ENCODE results near the gene SNUPN.

Gene SNUPN

GRCh38 chr15:75659928-75660645, 34.6 kb upstream of the SNUPN start:
- Histone ChIP-seq H3F3A (ENCODE audit: insufficient read depth, low read length) (no peaks in the 10 kb centered on the region), H3K9me3 (ENCODE audit: low read length) (no peaks in the 10 kb centered on the region), H3K27me3 (ENCODE audit: insufficient read depth, low read length) (peaks cover 16% of the 10 kb centered on the region; the same call in 1 of the 2 replicates), H3K9ac (ENCODE audit: low read length) (no peak overlapping the region), H3K4me2 (ENCODE audit: low read length) (no peak overlapping the region), H3K4me3 (ENCODE audit: low read depth, low read length, poor library complexity, severe bottlenecking) (no peak overlapping the region), H3K36me3 (ENCODE audit: insufficient read depth, low read length) (no peaks in the 10 kb centered on the region), H3K9me2 (ENCODE audit: low read depth, low read length) (no peaks in the 10 kb centered on the region), H4K20me1 (ENCODE audit: insufficient read depth, low read length) (no peaks in the 10 kb centered on the region), H3K4me1 (ENCODE audit: insufficient read depth, low read length, severe bottlenecking) (no peaks in the 10 kb centered on the region), H2AFZ (ENCODE audit: low read length) (no peak overlapping the region), H3K27ac (ENCODE audit: low read depth, low read length, poor library complexity, severe bottlenecking) (no peak overlapping the region), H3K79me2 (ENCODE audit: insufficient read depth, low read length) (no peaks in the 10 kb centered on the region)
- TF ChIP-seq, protein P1, sequence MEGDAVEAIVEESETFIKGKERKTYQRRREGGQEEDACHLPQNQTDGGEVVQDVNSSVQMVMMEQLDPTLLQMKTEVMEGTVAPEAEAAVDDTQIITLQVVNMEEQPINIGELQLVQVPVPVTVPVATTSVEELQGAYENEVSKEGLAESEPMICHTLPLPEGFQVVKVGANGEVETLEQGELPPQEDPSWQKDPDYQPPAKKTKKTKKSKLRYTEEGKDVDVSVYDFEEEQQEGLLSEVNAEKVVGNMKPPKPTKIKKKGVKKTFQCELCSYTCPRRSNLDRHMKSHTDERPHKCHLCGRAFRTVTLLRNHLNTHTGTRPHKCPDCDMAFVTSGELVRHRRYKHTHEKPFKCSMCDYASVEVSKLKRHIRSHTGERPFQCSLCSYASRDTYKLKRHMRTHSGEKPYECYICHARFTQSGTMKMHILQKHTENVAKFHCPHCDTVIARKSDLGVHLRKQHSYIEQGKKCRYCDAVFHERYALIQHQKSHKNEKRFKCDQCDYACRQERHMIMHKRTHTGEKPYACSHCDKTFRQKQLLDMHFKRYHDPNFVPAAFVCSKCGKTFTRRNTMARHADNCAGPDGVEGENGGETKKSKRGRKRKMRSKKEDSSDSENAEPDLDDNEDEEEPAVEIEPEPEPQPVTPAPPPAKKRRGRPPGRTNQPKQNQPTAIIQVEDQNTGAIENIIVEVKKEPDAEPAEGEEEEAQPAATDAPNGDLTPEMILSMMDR (IDR thresholded peaks at IDR 0.05; ENCODE audit: low read length) = no peak
- TF ChIP-seq EZH2 (IDR thresholded peaks at IDR 0.05; ENCODE audit: borderline replicate concordance, low read length) = no peak

DNA sequence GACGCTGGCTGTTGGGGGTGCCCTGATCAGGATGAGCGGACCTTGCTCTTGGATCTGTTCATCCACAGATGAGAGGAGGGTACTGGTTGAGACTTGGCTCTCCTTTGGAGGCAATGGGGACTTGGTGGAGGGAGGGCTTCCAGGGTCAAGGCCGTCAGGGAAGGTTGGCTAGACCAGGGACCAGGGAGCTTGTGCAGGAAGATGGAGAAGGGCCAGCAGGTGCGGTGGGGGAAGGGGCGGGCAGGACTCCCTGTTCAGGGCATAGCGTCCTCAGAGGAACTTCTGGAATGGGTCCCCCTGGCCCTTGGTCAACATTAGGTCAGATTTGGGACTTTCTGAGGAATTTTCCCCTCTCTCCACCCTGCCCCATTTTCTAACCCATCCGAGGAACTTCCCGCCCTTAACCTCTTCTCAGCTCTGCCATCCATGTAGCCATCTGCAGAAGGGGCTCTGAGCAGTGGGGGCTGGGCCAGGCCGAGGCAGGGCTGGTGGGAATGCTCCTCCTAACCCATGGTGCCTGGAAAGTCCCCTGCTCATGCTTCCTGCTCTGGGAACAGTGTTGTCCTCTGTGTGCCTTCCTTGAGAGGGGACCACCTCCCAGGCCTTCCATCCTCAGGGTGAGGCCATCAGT, 33.7 kb upstream of the SNUPN start:
- no peaks in the 10 kb centered on the region for H3K79me2 ChIP-seq (ENCODE audit: insufficient read depth, low read length)
- H3K4me1 ChIP-seq (ENCODE audit: insufficient read depth, low read length, severe bottlenecking) = no peaks in the 10 kb centered on the region
- H4K20me1 ChIP-seq (ENCODE audit: insufficient read depth, low read length) = no peaks in the 10 kb centered on the region
- H3K4me2 ChIP-seq (ENCODE audit: low read length) = no peak overlapping the region
- no peak overlapping the region for H3K9ac ChIP-seq (ENCODE audit: low read length)
- H3K9me3 ChIP-seq (ENCODE audit: low read length) = no peaks in the 10 kb centered on the region
- H3F3A ChIP-seq (ENCODE audit: insufficient read depth, low read length) = no peaks in the 10 kb centered on the region
- no peak overlapping the region for H3K4me3 ChIP-seq (ENCODE audit: low read depth, low read length, poor library complexity, severe bottlenecking)
- TF ChIP-seq, protein P1 (IDR thresholded peaks at IDR 0.05; ENCODE audit: low read length) = no peak
- TF ChIP-seq EZH2 (IDR thresholded peaks at IDR 0.05; ENCODE audit: borderline replicate concordance, low read length) = no peak
- no peaks in the 10 kb centered on the region for H3K9me2 ChIP-seq (ENCODE audit: low read depth, low read length)
- no peak overlapping the region for H3K27ac ChIP-seq (ENCODE audit: low read depth, low read length, poor library complexity, severe bottlenecking)
- no peak overlapping the region for H2AFZ ChIP-seq (ENCODE audit: low read length)
- H3K27me3 ChIP-seq (ENCODE audit: insufficient read depth, low read length) = peaks cover 16% of the 10 kb centered on the region; the same call in 1 of the 2 replicates
- no peaks in the 10 kb centered on the region for H3K36me3 ChIP-seq (ENCODE audit: insufficient read depth, low read length)

DNA sequence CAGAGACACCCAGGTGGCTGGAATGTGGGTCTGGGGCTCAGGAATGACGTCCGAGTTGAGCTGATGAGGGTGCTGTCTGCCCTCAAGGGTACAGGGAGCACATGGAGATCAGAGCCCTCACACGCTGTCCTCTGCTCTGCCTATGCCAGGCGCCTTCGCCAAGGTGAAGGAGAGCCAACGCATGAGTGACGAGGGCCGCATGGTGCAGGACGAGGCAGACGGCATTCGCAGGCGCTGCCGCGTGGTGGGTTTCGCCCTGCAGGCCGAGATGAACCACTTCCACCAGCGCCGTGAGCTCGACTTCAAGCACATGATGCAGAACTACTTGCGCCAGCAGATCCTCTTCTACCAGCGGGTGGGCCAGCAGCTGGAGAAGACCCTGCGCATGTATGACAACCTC, 31.3 kb upstream of the SNUPN start:
- Histone ChIP-seq H3F3A (ENCODE audit: insufficient read depth, low read length) (no peaks in the 10 kb centered on the region), H2AFZ (ENCODE audit: low read length) (no peak overlapping the region), H3K36me3 (ENCODE audit: insufficient read depth, low read length) (no peaks in the 10 kb centered on the region), H3K27me3 (ENCODE audit: insufficient read depth, low read length) (peaks cover 10% of the 10 kb centered on the region; the same call in 1 of the 2 replicates), H3K4me3 (ENCODE audit: low read depth, low read length, poor library complexity, severe bottlenecking) (no peak overlapping the region), H3K27ac (ENCODE audit: low read depth, low read length, poor library complexity, severe bottlenecking) (no peak overlapping the region), H3K9me2 (ENCODE audit: low read depth, low read length) (no peaks in the 10 kb centered on the region), H3K9ac (ENCODE audit: low read length) (no peak overlapping the region), H3K4me1 (ENCODE audit: insufficient read depth, low read length, severe bottlenecking) (no peaks in the 10 kb centered on the region), H3K9me3 (ENCODE audit: low read length) (no peaks in the 10 kb centered on the region), H3K4me2 (ENCODE audit: low read length) (no peak overlapping the region), H4K20me1 (ENCODE audit: insufficient read depth, low read length) (no peaks in the 10 kb centered on the region), H3K79me2 (ENCODE audit: insufficient read depth, low read length) (no peaks in the 10 kb centered on the region)
- TF ChIP-seq, protein P1 (IDR thresholded peaks at IDR 0.05; ENCODE audit: low read length) = no peak
